ENCODE data around the gene WLS.
"Not testable (repeated sequence)": the region's sequence is repeated elsewhere in the genome, so short reads cannot be mapped to it uniquely, and the experiment has no call there.

The WLS gene

GRCh38 chr1:68164918-68165317 is 67.4 kb downstream of the WLS start:
- no peak for DNase-seq (ENCODE audit: low spot score)

DNA sequence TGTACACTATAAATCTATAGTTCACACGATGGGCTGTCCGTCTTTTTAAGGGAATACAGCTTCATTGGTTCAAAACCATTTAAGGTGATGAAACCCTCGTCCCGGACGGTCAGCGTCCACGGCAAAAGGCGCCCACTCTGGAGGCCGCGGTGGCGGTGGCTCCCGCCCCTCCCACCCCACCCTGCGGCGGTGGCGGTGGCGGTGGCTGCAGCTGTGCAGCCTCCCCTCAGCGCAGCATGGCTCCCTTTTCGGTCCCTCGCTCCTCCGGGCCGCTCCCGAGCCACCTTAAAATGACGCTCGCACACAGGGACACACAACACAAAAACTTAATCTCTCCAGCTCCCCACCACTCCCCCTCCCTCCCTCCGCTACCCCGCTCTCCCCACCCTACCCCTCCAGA is 69.1 kb downstream of the WLS start:
- no peak for DNase-seq (ENCODE audit: low spot score)

GRCh38 chr1:68162761-68163160 is 69.6 kb downstream of the WLS start:
- no peak for DNase-seq (ENCODE audit: low spot score)

- DNase-seq (ENCODE audit: low spot score) = not testable (repeated sequence)
Observed at GRCh38 chr1:68161672-68162071, 70.7 kb downstream of the WLS start.

DNA sequence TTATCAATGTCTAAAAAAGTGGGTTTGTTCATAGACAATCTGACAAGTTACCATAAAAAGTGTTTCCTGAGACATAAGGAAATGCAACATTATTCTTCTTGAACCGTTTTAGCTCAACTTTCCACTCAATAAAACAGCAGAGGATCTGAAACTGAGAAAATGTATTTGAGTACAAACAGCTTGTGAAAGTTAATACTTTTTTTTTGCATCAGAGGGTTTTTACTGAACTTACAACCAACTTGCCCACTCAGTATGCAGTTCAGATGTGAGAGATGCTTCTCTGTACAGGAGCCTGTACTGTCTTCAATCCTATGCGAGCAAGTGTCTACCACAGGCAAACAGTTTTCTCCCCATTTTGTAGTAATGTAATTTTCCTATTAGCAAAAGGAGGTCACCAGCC is 71.4 kb downstream of the WLS start:
- not testable (repeated sequence) for DNase-seq (ENCODE audit: low spot score)

- no peak for DNase-seq (ENCODE audit: low spot score)
Observed at GRCh38 chr1:68160021-68160420, 72.3 kb downstream of the WLS start.

DNA sequence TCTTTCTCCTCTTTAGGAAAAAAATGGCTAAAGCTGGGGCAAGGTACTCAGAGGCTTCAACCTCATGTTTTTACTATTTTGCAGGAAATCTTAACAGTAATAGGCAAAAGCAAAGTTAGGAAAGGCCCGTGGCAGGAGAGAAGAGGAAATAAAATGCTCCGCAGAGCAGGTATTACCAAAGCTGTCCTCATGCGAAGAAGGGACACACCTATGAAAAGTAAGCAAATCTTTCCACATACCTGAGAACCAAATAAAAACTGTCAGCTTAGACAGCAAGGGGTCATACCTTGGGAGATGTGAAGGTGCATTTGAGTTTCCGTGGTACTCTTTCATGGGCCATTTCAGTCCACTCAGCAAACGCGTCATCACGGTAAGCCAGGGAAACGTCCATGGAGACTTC is 73.5 kb downstream of the WLS start:
- DNase-seq (ENCODE audit: low spot score) = no peak

DNA sequence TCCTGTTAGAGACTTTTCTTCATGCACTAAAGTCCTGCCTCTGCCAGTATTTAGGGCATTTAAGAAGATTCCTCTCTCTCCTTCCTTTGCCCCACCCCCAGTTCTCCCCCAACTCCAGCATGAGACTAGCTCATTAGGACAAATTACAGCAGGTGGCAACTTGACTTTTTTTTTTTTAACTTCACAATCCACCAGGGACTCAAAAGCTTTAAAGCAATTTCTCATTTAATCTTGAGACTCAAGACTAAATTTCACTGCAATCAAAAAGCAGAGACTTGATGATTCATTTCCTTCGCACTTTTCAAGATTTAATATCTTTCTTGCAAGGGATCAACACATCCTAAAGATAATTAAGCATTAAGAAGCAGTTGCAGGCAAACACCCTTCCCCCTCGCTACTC is 74.9 kb downstream of the WLS start:
- DNase-seq (ENCODE audit: low spot score) = no peak

GRCh38 chr1:68151690-68152089 is 80.6 kb downstream of the WLS start:
- no peak for DNase-seq (ENCODE audit: low spot score)

GRCh38 chr1:68149907-68150306 is 82.4 kb downstream of the WLS start:
- DNase-seq (ENCODE audit: low spot score) = no peak

- no peak for DNase-seq (ENCODE audit: low spot score)
Observed at GRCh38 chr1:68149110-68149798, 83.1 kb downstream of the WLS start.

- DNase-seq (ENCODE audit: low spot score) = no peak
Observed at GRCh38 chr1:68148631-68149030, 83.7 kb downstream of the WLS start.

DNA sequence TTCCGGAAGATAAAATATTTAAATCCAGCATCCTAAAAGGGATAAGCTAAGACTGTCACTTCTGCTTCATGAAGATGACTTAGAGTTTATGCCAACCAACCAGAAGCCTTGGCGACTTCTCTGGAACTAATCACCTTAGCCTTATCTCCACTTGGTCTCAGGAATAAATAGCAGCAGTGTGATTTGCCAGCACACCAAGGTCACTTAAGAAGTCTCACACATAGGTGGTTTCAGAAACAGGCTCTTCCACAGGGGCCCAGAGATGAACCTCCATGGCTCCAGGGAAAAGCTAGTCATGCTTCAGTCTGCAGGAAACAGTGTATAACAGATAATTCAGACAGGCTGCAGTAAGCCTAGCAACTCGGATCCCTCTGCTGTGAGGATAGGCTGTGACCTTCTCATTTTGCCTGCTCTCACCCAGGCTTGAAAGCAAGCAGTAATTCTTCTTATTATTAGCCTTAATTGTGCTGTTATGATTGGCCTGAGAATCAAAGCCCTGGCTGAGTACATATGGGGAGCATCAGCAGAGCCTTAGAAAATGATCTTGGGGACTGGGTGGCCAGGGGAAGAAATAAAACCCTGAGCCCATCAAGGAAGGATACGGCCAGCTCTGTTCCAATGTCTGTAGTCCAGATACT is 84.7 kb downstream of the WLS start:
- DNase-seq (ENCODE audit: low spot score) = no peak

DNA sequence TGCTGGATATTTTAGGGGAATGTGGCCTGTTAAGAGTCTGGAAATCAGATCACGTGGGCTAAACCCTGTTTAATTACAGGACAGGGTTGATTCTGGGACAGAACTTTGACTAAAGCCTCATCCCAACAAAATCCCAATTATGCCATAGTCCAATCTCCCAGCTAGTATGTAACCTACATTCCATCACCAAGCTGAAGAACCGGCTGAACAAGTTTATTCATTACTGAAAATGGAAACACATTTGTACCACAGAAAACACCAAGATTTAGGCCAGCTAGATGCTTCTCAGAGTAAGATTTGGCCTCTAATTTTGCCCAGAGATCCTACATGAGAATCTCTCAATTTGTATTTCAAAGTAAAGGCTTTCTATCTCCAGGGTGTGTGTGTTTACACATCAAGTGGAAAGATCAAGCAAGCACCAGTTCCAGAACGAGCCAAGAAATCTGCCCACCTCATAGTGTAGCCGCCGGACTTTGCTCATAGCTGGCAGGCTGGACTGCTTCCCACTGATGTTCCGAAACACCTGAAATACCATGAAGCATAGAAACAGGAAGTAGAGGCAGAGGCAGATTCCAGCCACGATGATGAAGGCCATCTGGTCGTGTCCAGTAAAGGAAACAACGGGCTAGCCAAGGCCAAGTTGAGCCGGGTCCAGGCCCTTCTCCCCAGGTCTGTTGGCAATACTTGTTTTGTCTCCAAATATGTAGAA is 86.8 kb downstream of the WLS start:
- no peak for DNase-seq (ENCODE audit: low spot score)

DNA sequence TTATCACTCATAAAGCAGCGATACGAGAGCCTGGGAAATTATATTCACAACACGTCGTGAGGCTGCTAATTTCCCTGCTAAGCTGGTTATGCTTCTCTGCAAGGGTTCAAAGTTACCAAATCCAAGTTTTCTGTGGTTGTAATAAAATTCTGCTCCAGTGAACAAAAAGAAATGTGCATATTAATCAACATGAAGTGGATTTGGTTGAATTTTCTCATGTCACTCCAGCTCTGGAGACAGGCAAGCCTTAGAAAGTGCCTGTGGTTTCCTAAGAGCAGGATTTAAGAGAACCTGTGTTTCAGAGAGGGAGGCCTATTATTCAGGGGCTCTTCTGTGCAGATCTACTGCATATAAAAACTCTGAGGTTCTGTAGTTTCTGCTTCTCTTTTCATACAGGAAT is 87.5 kb downstream of the WLS start:
- DNase-seq (ENCODE audit: low spot score) = no peak

DNA sequence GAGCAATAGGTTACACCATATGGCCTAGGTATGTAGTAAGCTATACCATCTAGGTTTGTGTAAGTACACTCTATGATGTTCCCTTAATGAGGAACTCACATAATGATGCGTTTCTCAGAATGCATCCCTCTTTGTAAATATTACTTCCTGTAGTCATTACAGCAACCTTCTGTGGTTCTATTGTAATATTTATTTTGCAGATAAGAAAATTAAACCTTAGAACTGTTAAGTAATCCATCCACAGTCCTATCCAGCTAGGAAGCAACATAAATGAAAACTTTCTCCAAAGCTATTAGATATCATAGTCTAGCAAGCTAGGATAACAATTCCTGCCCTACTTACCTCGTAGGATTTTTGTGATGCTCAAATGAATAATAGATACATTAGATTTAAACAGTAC is 88.7 kb downstream of the WLS start:
- DNase-seq (ENCODE audit: low spot score) = no peak

DNA sequence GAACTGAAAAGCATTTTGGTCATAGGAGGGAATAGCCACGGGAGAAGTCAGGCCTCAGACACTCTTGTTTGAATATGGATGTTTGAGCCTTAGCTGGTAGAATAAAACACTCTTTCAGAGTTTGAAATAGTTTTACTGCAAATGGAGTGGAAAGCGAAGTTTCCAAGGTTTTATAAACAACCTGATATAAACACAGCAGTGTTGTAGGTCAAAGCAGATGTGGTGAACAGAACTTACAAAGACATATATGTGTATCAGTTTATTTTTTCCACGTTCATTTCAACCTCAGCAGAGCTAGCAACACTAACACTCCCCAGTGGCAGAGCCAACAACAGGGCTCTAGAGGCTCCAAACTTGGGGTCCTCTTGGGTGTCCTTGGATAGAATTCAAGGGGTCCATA is 89.9 kb downstream of the WLS start:
- DNase-seq (ENCODE audit: low spot score) = no peak

- no peak for DNase-seq (ENCODE audit: low spot score)
Observed at GRCh38 chr1:68142036-68142435, 90.3 kb downstream of the WLS start.

GRCh38 chr1:68141071-68142021 is 91.0 kb downstream of the WLS start:
- no peak for DNase-seq (ENCODE audit: low spot score)

DNA sequence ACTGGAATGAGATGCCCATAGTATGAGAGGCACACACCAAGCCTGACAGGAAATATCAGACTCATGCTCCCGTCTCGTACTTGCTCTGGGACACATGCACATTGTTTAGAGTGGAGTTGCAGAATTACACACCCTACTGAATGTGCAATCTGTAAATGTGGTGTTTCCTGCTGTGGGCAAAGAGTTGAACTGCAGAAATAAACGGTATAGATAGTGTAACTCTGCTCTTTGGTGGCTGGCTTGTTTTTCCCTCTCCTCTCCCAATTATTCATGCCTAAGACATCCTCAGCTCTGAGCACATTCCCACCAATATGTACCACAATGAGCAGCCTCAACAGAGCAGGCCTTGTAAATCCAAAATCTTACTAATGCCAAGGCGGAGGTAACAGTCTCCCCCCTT is 91.8 kb downstream of the WLS start:
- DNase-seq (ENCODE audit: low spot score) = no peak

DNA sequence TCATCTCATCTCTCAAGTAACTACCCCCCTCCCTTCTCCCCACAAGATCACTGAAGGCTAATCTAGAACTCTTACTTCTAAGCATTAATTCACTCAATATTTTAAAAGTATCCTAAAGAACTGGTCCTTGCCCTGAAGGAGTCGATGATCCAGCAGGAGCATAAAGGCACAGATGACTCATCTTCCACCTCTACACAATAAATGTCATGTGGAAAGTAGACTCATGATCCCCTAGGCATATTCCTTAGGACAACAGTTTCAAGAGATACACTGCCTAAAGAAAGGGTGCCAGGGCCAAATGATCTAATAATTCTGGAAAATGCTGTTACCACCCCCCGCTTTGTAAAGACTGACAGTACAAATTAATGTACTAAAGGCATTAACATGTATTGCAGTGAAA is 96.1 kb downstream of the WLS start:
- DNase-seq (ENCODE audit: low spot score) = no peak

- no peak for DNase-seq (ENCODE audit: low spot score)
Observed at GRCh38 chr1:68132426-68133130, 99.7 kb downstream of the WLS start.

All from HuH-7.5 (cell line).